Measurements from ENCODE around the gene PTOV1.

Gene PTOV1

DNA sequence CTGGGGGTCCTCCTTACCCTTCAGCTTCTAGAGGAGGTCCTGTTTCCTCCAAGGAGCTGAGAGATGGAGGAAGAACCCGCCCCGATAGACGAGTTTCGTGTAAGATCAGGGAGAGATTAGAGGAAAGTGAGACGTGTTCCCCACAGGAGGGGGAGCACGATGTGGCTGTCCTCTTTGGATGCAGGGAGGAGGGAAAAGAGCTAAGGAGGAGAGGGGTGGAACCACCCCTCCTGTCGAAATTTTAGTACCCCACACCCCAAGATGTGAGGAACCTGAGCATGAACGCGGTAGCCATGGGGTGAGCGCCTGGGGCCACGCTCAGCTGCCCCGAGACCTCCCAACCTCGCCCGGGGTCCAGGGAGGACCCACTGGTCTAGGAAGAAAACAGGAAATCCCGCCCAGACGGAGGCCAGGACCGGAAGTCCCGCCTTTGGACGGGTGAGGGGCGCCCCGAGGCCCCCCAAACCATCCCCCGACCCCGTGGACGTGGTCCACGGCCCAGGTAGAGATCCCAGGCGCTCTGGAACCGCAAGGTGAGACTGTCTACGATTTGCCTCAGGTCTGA is 25.0 kb downstream of the PTOV1 start:
- no peak for DNase-seq (ENCODE audit: low read depth, low spot score)
- TF ChIP-seq, protein P1, sequence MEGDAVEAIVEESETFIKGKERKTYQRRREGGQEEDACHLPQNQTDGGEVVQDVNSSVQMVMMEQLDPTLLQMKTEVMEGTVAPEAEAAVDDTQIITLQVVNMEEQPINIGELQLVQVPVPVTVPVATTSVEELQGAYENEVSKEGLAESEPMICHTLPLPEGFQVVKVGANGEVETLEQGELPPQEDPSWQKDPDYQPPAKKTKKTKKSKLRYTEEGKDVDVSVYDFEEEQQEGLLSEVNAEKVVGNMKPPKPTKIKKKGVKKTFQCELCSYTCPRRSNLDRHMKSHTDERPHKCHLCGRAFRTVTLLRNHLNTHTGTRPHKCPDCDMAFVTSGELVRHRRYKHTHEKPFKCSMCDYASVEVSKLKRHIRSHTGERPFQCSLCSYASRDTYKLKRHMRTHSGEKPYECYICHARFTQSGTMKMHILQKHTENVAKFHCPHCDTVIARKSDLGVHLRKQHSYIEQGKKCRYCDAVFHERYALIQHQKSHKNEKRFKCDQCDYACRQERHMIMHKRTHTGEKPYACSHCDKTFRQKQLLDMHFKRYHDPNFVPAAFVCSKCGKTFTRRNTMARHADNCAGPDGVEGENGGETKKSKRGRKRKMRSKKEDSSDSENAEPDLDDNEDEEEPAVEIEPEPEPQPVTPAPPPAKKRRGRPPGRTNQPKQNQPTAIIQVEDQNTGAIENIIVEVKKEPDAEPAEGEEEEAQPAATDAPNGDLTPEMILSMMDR (IDR thresholded peaks at IDR 0.05; ENCODE audit: insufficient read depth, low read length, missing control alignments) = no peak
- POLR2A ChIA-PET = interaction anchor here (1.0 to 2.0 kb wide), 5 partner anchors 9 to 64 kb away, joined by 3 to 7 read pairs (median 5); partner anchors contain the start of gene PTOV1
- H3K4me3 ChIP-seq (ENCODE audit: low read depth, low read length) = peak overlapping the region; percentile 100
- CTCF ChIA-PET = interaction anchor here (0.5 to 1.6 kb wide), 3 partner anchors 11 to 627 kb away, joined by 3 read pairs; no protein-coding TSS in a partner anchor

DNA sequence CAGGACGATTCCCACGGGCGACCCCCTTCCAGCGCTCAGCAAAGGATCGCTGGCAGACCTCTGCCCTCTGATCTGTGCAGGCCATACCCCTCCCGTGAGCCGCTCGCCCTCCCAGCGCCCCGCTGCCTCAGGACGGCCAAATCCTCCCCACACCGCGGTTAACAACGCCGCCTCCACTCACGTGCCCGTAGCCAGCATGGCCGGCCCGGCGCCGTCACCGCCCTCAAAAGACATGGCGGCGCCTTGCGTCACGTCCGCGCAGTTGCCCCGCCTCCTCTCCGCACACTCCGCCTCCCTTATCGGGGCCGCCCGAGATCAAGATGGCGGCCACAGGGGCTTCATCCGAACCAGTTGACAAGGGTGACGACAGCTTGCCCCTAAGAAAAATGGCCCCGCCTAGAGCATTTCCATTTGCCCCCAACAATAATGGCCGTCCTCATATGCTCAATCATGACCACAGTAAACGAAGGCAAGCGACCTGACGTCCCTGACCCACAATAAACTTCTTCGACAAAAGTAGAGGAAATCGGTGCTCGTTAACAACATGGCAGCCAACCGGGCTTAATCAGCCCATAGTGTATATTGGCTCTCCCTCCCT is 25.6 kb downstream of the PTOV1 start:
- ChIA-PET CTCF (interaction anchor here (0.7 kb wide), 1 partner anchor 308 kb away, joined by 3 read pairs; no protein-coding TSS in a partner anchor), POLR2A (interaction anchor here (0.6 to 2.0 kb wide), 11 partner anchors 7 to 64 kb away, joined by 3 to 7 read pairs (median 3); partner anchors contain the start of genes ATF5, NUP62 and PTOV1)
- peak; percentile 95 for DNase-seq (ENCODE audit: low read depth, low spot score)
- TF ChIP-seq, protein P1 (IDR thresholded peaks at IDR 0.05; ENCODE audit: insufficient read depth, low read length, missing control alignments) = no peak
- peak overlapping the region; percentile 100 for H3K4me3 ChIP-seq (ENCODE audit: low read depth, low read length)

DNA sequence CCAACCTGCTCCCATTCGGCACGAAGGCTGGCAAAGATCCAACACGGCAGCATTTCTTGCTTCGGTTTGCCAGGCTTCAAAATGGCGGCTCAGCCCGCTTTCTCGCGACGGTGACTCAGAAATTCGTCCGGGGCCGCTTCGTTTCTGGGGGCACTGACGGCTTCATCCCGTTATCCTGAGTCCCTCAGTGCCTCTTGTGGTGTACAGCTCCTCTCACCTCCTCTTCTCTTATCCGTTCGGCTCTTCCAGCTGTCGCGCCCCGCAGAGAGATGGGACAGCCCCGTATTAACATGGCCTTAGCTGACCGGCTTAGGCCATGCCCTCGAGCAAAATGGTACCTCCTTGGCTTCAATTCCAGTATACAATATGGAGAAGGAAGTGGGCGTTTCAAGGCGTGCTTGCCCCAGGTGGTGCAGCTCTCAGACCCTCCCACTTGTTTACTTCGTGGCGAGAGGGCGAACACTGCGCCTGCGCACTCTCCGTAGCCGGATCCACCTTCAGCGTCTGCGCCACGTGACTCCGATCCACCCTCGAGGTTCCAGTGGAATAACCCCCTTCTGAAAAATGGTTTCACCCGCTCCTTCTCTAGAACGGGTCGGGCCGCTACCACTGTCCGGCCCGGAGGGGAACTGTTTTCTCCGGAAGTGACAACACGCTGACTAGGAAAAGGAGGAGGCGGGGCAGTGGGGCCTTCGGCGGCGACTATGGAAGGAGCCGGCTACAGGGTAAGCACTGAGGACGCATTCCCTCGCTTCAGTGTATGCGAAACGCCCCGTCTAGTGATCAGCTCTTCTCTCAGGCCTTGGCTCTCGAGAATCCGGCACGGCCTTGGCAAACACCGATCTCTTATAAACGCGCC is 26.3 kb downstream of the PTOV1 start, which contains the start of the genes AKT1S1 and TBC1D17:
AKT1S1 (minus strand) TSS at position 336 of the 859 bp plus-strand sequence. CDS start 4,060 bp downstream, outside the sequence.
TBC1D17 (plus strand) TSS at position 683 of the 859 bp plus-strand sequence; CDS start at position 705, 22 bp downstream.
- TF ChIP-seq, protein P1 (IDR thresholded peaks at IDR 0.05; ENCODE audit: insufficient read depth, low read length, missing control alignments) = no peak
- ChIA-PET CTCF (no interaction called here), POLR2A (interaction anchor here (0.6 to 1.6 kb wide), 8 partner anchors 8 to 52 kb away, joined by 3 to 5 read pairs (median 3); partner anchors contain the start of genes ATF5, NUP62 and PTOV1)
- DNase-seq (ENCODE audit: low read depth, low spot score) = peak; percentile 100
- H3K4me3 ChIP-seq (ENCODE audit: low read depth, low read length) = peak within 1 kb of the TSS; percentile 100

DNA sequence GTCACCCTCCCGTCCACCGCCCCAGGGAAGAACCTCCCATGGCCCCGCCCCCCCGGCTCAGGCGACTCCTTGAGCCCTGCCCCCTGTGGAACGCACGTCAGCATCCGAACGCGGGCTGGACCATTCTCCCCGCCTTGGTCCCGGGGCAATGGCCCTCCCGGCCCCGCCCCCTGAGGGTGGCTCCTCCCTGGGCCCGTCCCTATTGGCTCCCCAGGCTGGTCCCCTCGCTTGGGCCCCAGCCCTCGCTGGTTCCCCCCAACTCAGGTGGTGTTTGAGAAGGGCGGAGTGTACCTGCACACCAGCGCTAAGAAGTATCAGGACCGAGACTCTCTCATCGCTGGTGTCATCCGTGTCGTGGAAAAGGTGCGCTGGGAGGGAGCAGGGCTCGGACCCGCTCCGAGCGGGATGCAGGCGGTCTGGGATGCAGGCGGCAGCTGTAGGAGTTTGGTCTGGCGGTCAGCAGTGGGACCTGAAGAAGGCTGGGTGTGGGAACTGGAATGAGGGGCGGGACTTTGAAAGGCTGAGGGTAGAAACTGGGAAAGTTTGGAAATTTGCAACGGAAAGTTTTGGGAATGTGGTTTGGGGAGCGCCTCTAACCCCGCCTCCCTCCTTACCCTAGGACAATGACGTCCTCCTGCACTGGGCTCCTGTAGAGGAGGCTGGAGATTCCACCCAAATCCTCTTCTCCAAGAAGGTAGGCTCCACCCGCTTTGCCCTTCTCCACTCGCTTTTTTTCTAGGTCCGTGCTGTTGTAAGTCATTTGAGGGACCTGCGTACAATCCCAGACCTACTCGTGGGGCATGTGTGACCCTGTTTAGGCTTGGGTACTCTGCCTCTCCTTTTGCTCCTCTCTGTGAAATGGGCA is 27.2 kb downstream of the PTOV1 start:
- CTCF ChIA-PET = interaction anchor here (1.1 kb wide), 1 partner anchor 12 kb away, joined by 4 read pairs; no protein-coding TSS in a partner anchor
- peak; percentile 78 for DNase-seq (ENCODE audit: low read depth, low spot score)

DNA sequence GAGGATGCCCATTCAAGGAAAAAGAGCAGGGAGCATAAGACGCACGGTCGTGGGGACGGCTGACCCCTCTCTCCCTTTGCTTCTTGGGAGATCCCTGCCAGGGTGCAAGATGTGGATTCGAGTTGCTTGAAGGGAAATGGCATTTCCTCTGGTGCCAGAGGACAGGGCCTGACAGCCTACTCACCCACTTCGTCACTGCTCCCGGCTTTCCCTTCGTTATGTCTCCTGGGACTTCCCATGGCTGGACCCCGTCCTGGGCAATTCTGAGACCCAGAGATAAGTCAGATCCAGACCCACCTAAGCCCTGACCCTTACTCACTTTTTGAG is 27.7 kb downstream of the PTOV1 start:
- POLR2A ChIA-PET = no interaction called here
- H3K4me3 ChIP-seq (ENCODE audit: low read depth, low read length) = peak overlapping the region; percentile 96
- CTCF ChIA-PET = interaction anchor here (1.1 kb wide), 1 partner anchor 12 kb away, joined by 4 read pairs; no protein-coding TSS in a partner anchor
- TF ChIP-seq, protein P1 (IDR thresholded peaks at IDR 0.05; ENCODE audit: insufficient read depth, low read length, missing control alignments) = no peak
- DNase-seq (ENCODE audit: low read depth, low spot score) = no peak

More for the DNA sequence above, 27.2 kb downstream of the PTOV1 start:
- peak overlapping the region; percentile 96 for H3K4me3 ChIP-seq (ENCODE audit: low read depth, low read length)
- TF ChIP-seq, protein P1 (IDR thresholded peaks at IDR 0.05; ENCODE audit: insufficient read depth, low read length, missing control alignments) = no peak
- POLR2A ChIA-PET = interaction anchor here (1.2 to 1.6 kb wide), 2 partner anchors 23 to 27 kb away, joined by 3 to 5 read pairs; partner anchors contain the start of gene PTOV1

Measured in AG04449 (cell line).